Ramos (cell line): ENCODE results near the gene GOLGA3.
"Not testable (repeated sequence)": the region's sequence is repeated elsewhere in the genome, so short reads cannot be mapped to it uniquely, and the experiment has no call there.

Experiments
- in situ Hi-C: fragments of 300-500 bp; cut with MboI; formaldehyde crosslinking; loops from one replicate; pipeline ENCODE4 v1.14.3; 2022; ENCODE audit warnings: low sequenced_read_pairs; ENCODE audit not compliant: unreplicated experiment

GOLGA3 gene

GRCh38 chr12:132824053-132824452 lies 4.6 kb downstream of the GOLGA3 start:
- in situ Hi-C loops, result no loop called here

DNA sequence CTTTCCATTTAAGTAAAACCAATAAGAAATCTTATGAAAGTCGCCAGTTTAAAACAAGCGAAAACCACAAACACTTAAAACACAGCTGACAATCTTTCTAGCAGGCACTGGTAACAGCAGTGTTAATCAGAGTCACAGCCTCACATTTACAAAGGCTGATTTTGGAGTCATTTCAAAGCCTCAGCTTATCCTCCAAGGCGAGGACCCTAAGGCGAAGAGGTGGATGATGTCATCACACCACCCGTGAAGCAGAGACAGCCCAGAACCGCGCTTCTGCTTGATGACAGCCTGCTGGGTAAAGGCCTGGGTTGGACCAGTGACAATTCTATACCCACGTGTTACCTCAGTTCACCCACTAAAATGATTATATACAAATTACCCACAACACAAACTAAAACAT lies 10.1 kb downstream of the GOLGA3 start:
- in situ Hi-C loops, result no loop called here

GRCh38 chr12:132814232-132814631 lies 14.4 kb downstream of the GOLGA3 start:
- in situ Hi-C loops, result no loop called here

- in situ Hi-C loops, result no loop called here
Observed at GRCh38 chr12:132813443-132813842, 15.2 kb downstream of the GOLGA3 start.

DNA sequence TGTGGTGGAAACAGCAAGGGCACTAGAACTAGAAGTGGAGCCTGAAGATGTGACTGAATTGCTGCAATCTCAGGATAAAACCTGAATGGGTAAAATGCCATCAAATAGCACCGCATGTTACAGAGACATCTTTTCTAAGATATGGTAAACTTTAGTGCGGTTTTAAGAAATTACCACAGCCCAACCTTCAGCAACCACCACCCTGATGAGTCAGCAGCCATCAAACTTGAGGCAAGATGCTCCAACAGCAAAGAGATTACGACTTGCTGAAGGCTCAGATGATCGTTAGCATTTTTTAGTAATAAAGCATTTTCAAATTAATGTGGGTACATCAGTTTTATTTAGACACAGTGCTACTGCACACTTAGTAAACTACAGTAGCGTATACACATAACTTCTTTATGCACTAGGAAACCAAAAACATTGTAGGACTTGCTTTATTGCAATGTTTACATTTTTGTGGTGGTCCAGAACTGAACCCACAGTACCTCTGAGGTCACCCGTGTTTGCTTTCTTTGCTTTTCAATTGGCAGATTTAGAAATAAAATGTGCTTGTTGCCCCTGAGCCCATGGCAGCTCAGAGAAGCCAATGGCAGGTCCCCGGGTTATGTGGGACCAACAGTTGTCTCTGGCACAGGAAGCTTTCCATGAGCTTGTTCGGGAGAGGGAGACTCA lies 15.9 kb downstream of the GOLGA3 start:
- in situ Hi-C loops, result no loop called here

- in situ Hi-C loops, result not testable (repeated sequence)
Observed at GRCh38 chr12:132809391-132809790, 19.3 kb downstream of the GOLGA3 start.

DNA sequence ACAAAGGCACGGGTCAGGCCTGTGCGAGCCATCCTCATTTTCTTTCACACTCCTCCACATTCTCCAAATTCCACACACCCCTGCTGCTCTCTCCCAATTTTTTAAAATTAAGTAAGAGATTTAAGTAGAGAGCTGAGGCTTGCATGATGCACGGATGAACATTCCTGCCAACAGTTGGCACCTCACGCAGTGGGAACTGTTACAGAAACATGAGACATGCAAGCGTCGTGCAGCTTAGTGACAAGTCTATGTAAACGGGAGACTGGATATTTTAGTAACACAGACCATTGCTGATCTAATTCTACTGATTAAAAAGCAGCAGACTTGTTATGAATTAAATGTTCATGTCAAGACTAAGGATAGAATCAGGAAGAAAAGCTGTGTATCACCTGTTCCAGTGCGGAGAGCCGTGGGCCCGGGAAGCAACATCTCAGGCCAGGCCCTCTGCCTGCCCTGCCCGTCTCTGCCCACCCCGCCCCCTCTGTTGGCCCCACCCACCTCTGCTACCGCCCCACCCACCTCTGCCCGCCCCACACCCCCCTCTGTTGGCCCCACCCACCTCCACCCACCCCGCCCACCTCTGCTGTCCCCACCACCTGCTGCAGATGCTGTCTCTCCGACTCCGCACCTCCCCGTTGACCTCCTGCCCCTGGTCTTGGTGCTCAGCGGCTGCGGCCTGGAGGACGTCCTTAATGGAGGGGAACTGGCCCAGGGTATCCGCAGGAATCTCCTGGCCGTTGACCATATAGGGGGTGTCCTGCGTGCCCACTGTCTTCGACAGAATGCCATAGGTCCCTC lies 21.2 kb downstream of the GOLGA3 start:
- in situ Hi-C loops, result no loop called here

- in situ Hi-C loops, result no loop called here
Observed at GRCh38 chr12:132806857-132807256, 21.8 kb downstream of the GOLGA3 start.

GRCh38 chr12:132804426-132804861 lies 24.2 kb downstream of the GOLGA3 start:
- in situ Hi-C loops, result no loop called here

GRCh38 chr12:132803888-132804287 lies 24.8 kb downstream of the GOLGA3 start:
- in situ Hi-C loops, result no loop called here

GRCh38 chr12:132803125-132803524 lies 25.5 kb downstream of the GOLGA3 start:
- in situ Hi-C loops, result no loop called here

GRCh38 chr12:132801741-132802140 lies 26.9 kb downstream of the GOLGA3 start:
- in situ Hi-C loops, result no loop called here

DNA sequence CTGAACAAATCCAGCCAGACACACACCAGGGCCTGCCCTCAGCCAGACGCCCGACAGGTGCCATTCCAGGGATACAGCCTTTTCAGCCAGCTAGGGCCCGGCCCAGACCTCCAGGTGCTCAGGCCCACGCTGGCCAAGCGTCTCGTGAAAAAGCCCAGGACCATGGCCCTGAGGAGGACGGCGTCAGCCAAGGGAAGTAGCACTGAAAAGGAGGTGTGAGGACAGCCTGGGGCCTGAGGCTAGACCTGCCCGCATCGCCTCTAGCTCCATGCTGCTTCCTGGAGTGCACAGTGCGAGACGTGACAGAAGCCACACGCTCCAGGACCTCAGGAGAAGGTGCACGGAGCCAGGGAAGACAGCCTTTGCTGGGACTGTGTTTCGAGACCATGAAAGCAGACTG lies 29.8 kb downstream of the GOLGA3 start:
- in situ Hi-C loops, result no loop called here

GRCh38 chr12:132797820-132798570 lies 30.7 kb downstream of the GOLGA3 start:
- in situ Hi-C loops, result no loop called here

DNA sequence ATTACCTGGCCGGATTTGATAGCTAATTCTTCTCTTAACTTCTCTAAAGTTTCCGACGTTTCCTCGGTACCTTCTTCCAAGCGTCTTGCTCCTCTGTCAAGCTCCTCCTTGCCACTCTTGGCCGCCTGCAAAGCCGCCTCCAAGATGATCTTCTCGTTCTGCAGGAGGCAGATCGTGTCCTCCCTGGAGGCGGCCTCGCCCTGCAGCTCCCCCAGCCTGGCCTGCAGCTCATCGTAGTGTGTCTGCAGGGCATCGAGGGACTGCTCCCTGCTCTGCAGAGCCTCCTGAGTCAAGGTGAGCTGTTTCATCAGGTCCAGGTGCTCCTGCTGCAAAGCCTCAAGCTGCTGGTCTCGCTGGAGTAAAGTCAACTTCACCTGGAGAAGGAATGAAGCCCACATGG lies 32.8 kb downstream of the GOLGA3 start:
- in situ Hi-C loops, result no loop called here

DNA sequence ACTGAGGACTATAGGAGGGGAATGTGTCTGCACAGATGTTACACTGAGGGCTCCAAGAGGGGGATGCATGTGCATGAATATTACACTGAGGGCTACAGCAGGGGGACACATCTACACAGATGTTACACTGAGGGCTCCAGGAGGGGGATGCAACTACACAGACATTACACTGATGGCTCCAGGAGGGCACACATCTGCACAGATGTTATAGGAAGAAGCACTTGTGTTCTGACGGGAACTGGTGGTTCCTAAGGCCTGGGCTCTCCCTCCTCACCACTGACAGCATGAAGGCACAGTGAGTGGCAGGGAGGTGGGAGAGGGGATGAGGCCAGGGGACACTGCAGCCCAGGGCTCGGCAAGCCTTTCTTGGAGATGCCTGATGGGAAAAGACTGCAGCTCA lies 36.7 kb downstream of the GOLGA3 start:
- in situ Hi-C loops, result not testable (repeated sequence)

DNA sequence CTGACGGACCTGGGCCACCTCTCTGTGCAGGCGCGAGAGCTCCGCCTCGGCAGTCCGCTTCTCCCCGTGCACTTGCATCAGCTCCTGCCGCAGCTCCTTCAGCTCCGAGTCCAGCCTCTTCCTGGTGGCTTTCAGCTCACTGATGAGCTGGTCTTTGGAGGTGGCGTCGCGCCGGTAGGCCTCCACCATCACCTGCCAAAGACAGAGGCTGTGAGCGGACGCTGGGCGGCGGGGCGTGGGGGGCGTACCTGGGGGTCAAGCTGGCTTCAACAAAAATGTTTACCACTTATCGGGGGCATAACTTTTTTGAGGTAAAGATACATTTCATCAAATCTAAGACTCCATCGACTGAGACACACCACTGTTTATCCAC lies 39.6 kb downstream of the GOLGA3 start:
- in situ Hi-C loops, result no loop called here

DNA sequence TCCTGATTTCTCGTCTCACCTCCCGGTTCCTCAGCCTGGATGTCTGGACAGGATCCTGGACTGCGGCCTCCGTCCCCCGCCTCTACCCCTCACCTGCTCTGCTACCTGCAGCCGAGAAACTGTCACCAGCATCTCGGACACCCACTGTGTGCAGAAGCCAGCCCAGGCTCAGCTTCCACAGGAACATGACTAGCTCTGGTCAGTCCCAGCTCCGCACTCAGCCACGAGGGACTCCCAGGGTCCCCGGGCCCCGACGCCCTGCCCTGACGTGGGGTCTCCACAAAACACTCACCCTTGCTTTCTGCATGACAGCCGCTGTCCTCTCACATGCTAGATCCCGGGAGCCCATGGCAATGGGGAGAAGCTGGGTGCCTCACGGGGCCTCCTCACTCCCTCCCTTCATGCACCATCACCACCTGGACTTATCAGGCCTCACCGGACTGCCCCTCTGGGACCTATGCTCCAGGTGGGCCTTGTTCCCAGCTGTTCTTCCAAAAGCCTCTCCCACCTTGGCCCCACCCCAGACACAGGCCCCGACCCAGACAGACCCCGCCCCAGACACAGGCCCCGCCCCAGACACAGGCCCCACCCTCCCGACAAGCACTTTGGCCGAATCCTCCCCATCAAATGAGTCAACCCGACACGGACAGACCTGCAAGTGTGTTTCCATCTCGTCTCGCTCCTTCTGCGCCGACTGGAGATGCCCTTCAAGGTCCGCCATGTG lies 40.1 kb downstream of the GOLGA3 start:
- in situ Hi-C loops, result no loop called here

DNA sequence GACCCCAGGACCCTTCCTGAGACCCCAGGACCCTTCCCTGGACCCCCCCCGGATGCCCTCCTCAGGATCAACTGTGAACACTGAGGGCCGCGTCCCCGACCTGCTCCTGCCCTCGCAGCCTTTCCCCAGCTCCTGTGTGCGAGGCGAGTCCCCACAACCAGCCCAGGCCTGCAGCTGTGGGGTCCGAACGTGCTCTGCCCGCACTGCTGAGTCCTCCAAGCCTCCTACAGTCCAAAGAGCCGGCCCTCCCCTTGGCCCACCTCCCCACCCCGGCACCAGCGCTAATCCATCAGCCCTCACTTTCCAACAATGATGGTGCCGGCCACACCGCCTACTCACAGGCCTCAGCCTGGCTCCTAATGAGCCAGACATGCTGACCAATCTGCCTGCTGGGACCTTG lies 40.8 kb downstream of the GOLGA3 start:
- in situ Hi-C loops, result no loop called here

GRCh38 chr12:132786192-132786591 lies 42.5 kb downstream of the GOLGA3 start:
- in situ Hi-C loops, result no loop called here
